Stimulated activated CD4-positive, alpha-beta T cell treated with anti-CD3 and anti-CD28 coated beads, Interleukin-2, amount 100 ng/mL, for 24 hours (primary cell): Measurements from ENCODE around the gene MAMDC4.
"Not testable (repeated sequence)": the region's sequence is repeated elsewhere in the genome, so short reads cannot be mapped to it uniquely, and the experiment has no call there.

Experiments
- DNase-seq, 2 donors: peaks; one replicate each; pipeline ENCODE4 v3.0.0-alpha.2; 2020

The MAMDC4 gene

DNA sequence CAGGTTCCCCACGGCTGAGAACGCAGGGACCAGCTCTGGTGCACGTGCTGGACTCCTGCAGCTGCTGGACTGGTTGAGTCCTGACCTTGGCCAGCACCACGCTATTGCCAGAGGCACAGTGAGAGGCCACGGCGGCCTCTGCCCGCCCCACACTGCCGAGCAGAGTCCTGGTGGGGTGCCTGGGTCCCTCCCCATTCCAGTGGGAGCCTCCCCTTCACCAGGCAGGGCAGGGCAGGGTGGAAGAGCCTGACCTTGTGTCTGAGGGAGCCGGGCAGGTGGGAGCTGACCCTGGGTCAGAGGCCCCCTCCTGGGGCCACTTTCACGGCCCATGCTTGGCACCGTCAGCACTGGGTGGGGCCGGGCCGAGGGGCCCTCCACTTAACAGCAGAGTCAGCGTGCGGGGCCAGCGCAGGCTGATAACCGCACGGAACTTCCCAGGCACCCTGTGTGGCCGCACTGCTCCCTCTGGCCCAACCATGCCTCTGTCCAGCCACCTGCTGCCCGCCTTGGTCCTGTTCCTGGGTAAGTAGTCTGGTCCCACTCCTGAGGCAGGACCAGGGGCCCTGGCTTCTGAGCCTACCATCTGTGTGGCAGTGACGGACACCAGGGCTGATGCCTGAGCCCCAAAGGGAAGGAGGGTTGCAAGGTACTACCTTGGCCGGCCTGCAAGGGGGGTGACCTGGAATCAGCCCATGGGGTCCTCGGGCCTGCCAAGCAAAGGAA lies at the start of gene MAMDC4:
TSS of gene MAMDC4 (plus strand) at position 406 of the 723 bp plus-strand sequence. CDS start at position 477, 71 bp downstream.
- DNase-seq, result no peak

- DNase-seq, result not testable (repeated sequence)
Observed at GRCh38 chr9:136803009-136803550, 49.1 kb upstream of the MAMDC4 start.

GRCh38 chr9:136803551-136804508 lies 48.3 kb upstream of the MAMDC4 start:
- no peak for DNase-seq

GRCh38 chr9:136804509-136805206 lies 47.5 kb upstream of the MAMDC4 start:
- no peak for DNase-seq

- DNase-seq, result no peak
Observed at GRCh38 chr9:136805207-136805740, 46.9 kb upstream of the MAMDC4 start.

DNA sequence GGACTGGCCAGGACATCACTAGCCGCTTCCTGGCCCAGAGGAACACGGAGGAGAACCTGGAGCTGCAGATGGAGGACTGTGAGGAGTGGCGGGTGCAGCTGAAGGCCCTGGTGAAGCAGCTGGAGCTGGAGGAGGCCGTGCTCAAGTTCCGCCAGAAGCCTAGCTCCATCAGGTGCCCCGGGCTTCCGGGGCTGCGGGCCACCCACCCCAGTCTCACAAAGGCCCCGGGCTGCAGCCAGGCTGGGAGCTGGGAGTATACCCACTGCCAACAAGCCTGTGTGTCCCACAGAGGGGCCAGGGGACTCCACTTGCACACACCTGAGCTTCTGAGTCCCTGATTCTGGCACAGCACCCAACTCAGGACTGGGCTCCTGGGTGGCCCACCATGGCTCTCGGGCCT lies 46.1 kb upstream of the MAMDC4 start:
- DNase-seq, result no peak

GRCh38 chr9:136806631-136807201 lies 45.4 kb upstream of the MAMDC4 start:
- DNase-seq, result no peak

GRCh38 chr9:136807281-136808074 lies 44.7 kb upstream of the MAMDC4 start, which contains the start of gene RABL6:
TSS of gene RABL6 (plus strand) at chr9:136807948. CDS start at chr9:136808197, 249 bp downstream.
- peak; percentile 82 to 83 for DNase-seq

GRCh38 chr9:136808075-136808805 lies 43.9 kb upstream of the MAMDC4 start:
- DNase-seq, result peak; percentile 50 to 55

DNA sequence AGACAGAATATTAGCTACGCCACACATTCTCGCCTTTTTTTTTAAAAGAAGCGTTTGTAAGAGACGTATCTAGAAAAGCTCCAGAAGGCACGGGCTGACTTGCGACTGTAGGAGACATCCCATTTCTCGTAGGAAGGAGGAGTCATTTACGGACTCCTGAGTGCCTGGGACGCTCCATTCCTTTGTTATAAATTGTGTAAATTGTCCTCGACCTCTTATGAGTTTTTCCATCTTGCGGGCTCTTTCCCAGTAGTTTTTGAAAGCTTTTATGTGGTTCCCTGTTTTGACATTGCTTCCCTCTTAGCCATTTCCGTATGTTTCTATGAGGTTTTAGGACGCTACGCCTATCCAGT lies 43.4 kb upstream of the MAMDC4 start:
- no peak for DNase-seq

DNA sequence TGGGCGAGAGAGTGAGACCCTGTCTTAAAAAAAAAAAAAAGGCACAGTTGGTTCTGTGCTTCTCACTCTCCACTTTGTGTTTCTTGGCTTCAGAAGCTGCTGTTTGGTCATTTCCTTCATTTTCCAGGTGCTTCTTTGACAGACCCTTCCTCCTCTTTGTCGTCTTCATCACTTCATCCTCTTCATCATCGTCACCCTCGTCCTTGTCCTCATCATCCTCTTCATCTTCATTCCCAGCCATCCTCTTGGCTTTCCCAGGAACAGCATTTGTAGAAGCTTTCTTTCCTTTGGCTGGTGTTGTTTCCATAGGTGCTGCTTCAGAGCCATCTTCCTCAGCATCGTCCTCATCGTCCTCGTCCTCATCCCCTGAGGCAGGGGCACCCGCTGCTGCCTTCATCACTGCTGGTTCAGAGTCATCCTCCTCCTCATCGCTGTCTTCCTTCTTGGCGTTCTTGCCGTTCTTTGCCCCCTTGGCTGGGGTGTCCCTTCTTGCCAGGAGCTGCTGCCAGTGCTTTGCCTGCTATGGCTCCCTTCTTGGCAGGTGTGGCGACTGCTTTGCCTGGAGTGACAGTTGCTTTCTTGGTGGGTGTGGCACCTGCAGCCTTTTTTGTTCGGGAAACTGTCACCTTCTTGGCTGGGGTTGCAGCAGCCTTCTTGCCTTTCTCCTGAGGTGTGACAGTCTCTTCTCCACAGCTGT lies 37.3 kb upstream of the MAMDC4 start:
- no peak for DNase-seq

- no peak for DNase-seq
Observed at GRCh38 chr9:136815422-136815782, 36.7 kb upstream of the MAMDC4 start.

- DNase-seq, result no peak
Observed at GRCh38 chr9:136820971-136821825, 30.9 kb upstream of the MAMDC4 start.

- DNase-seq, result no peak
Observed at GRCh38 chr9:136821826-136822544, 30.2 kb upstream of the MAMDC4 start.

GRCh38 chr9:136823136-136824046 lies 28.8 kb upstream of the MAMDC4 start:
- DNase-seq, result no peak

DNA sequence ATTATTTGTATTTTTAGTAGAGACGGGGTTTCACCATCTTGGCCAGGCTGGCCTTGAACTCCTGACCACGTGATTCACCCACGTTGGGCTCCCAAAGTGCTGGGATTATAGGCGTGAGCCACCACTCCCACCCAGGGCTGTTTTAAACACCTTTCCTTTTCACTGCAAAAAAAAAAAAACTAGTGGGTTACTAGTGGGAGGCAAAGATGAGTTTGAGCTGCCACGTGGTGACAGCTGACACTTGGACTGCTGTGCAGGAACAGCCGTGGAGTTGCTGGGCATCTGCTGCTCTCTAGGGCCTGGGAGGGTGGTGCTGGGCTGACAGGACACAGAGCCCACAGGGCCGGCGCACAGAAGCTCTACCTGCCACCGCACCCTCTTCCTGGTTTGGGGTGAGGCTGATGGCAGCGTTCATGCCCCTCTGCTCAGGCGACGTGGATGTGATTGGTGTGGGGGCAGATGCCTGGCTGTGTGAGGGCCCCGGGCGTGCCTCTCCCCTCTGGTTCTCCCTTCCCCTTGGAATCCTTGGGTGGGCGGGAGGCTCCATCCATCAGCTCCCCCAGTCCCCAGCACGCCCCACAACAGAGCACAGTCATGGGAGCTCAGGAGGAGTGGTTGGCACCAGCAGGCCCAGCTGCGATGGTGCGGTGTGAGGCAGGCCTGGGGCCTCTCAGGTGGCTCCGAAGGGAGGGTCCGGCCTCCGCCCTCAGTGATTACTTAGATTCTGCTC lies 27.5 kb upstream of the MAMDC4 start:
- DNase-seq, result no peak
